GOT3 (cell line): ENCODE measurements around the gene COPS6.
"Not testable (repeated sequence)": the region's sequence is repeated elsewhere in the genome, so short reads cannot be mapped to it uniquely, and the experiment has no call there.

Experiments used
- DNase-seq: peaks from one replicate; lab custom pipeline; 2025; ENCODE audit warnings: mixed read lengths; lab: John Stamatoyannopoulos, UW

The COPS6 gene

GRCh38 chr7:100126931-100127865, 38.4 kb downstream of the COPS6 start, which contains the start of gene MBLAC1:
Gene MBLAC1, plus strand, starts transcription at chr7:100126967. Its CDS starts 429 bp downstream, at chr7:100127396.
- DNase-seq: peak; percentile 59

- no peak for DNase-seq
Observed at GRCh38 chr7:100127866-100128636, 39.3 kb downstream of the COPS6 start.

GRCh38 chr7:100128637-100128963, 39.8 kb downstream of the COPS6 start:
- no peak for DNase-seq

- not testable (repeated sequence) for DNase-seq
Observed at GRCh38 chr7:100130220-100130607, 41.4 kb downstream of the COPS6 start.

- DNase-seq: peak; percentile 15
Observed at GRCh38 chr7:100130608-100131453, 42.1 kb downstream of the COPS6 start.

- DNase-seq: no peak
Observed at GRCh38 chr7:100132126-100132525, 43.4 kb downstream of the COPS6 start.

GRCh38 chr7:100132697-100133151, 44.0 kb downstream of the COPS6 start:
- DNase-seq: no peak

GRCh38 chr7:100137851-100138760, 49.3 kb downstream of the COPS6 start:
- DNase-seq: no peak

- no peak for DNase-seq
Observed at GRCh38 chr7:100141555-100141949, 52.8 kb downstream of the COPS6 start.
